ENCODE data around the gene PRSS22.

Gene PRSS22

GRCh38 chr16:2848933-2849725 lies 8.8 kb downstream of the PRSS22 start:
- no peak for DNase-seq

- DNase-seq = no peak
These were observed 11.3 kb downstream of the PRSS22 start for GRCh38 chr16:2846511-2847310.

GRCh38 chr16:2845116-2845515 lies 12.9 kb downstream of the PRSS22 start:
- DNase-seq = no peak

- DNase-seq = no peak
These were observed 14.4 kb downstream of the PRSS22 start for GRCh38 chr16:2843526-2843925.

- DNase-seq = peak in 1 of 2 experiments; percentile 15
These were observed 15.5 kb downstream of the PRSS22 start for GRCh38 chr16:2842340-2843000.

GRCh38 chr16:2841606-2842339 lies 16.2 kb downstream of the PRSS22 start:
- DNase-seq = no peak

- no peak for DNase-seq
These were observed 17.1 kb downstream of the PRSS22 start for GRCh38 chr16:2840914-2841313.

GRCh38 chr16:2839650-2840450 lies 18.1 kb downstream of the PRSS22 start:
- DNase-seq = no peak

- peak; percentile 13 to 67 for DNase-seq
These were observed 19.0 kb downstream of the PRSS22 start for GRCh38 chr16:2838928-2839327.

GRCh38 chr16:2836646-2837508 lies 21.1 kb downstream of the PRSS22 start:
- no peak for DNase-seq

- DNase-seq = no peak
These were observed 22.1 kb downstream of the PRSS22 start for GRCh38 chr16:2835638-2836493.

- no peak for DNase-seq
These were observed 23.0 kb downstream of the PRSS22 start for GRCh38 chr16:2834968-2835367.

- no peak for DNase-seq
These were observed 24.2 kb downstream of the PRSS22 start for GRCh38 chr16:2833776-2834175.

GRCh38 chr16:2831203-2831602 lies 26.8 kb downstream of the PRSS22 start:
- DNase-seq = no peak

- no peak for DNase-seq
These were observed 27.6 kb downstream of the PRSS22 start for GRCh38 chr16:2830355-2830695.

- DNase-seq = no peak
These were observed 28.2 kb downstream of the PRSS22 start, which contains the start of gene ZG16B for GRCh38 chr16:2829501-2830354. ZG16B (plus strand) TSS chr16:2830303; CDS start chr16:2830442, 139 bp downstream.

- DNase-seq = no peak
These were observed 29.0 kb downstream of the PRSS22 start for GRCh38 chr16:2828876-2829430.

GRCh38 chr16:2828521-2828840 lies 29.5 kb downstream of the PRSS22 start:
- no peak for DNase-seq
